GM12878 (cell line): ENCODE measurements around the gene DCAF7. TPM values are rescaled to one million over a fixed set of nuclear protein-coding genes. Genes with fewer than 3 reads are reported as not detected.

Experiments
- BCLAF1 ChIP-seq: fragments of 450-650 bp; IDR thresholded peaks from 2 replicates; pipeline ENCODE4 v1.6.1; 2017; ENCODE audit warnings: antibody characterized with exemption, mild to moderate bottlenecking, moderate library complexity
- CEBPB ChIP-seq, 2 experiments: fragments of 150-350 bp in 1 of 2; IDR thresholded peaks; 2 replicates each; pipeline ENCODE4 v1.6.1; 2012 to 2014; ENCODE audit warnings: low read depth in 2 of 2, low read length in 2 of 2, borderline replicate concordance in 1 of 2, inconsistent platforms in 1 of 2
- E2F8 ChIP-seq: fragments of 450-650 bp; IDR thresholded peaks from 2 replicates; pipeline ENCODE4 v1.6.1; 2018; ENCODE audit warnings: mild to moderate bottlenecking, low read depth, moderate library complexity; ENCODE audit not compliant: partially characterized antibody
- FOS ChIP-seq: IDR thresholded peaks from 3 replicates; pipeline ENCODE4 v1.6.1; 2011; ENCODE audit warnings: borderline replicate concordance; ENCODE audit not compliant: insufficient read length; ENCODE audit errors: extremely low read depth
- HCFC1 ChIP-seq: fragments of 150-350 bp; IDR thresholded peaks from 2 replicates; pipeline ENCODE4 v1.6.1; 2014; ENCODE audit warnings: low read length
- HDAC2 ChIP-seq: fragments of 200-600 bp; sonication (generic); IDR thresholded peaks from 2 replicates; pipeline ENCODE4 v1.6.1; 2017
- HDAC6 ChIP-seq: fragments of 200-600 bp; sonication (generic); IDR thresholded peaks from one replicate; pipeline ENCODE4 v1.8.0; 2017; ENCODE audit warnings: antibody characterized with exemption; ENCODE audit not compliant: unreplicated experiment
- MTA2 ChIP-seq: fragments of 450-650 bp; IDR thresholded peaks from 2 replicates; pipeline ENCODE4 v1.6.1; 2016; ENCODE audit warnings: low read depth, mild to moderate bottlenecking, moderate library complexity
- NR2F1 ChIP-seq: fragments of 450-650 bp; conservative IDR thresholded peaks from 2 replicates; pipeline ENCODE4 v1.6.1; 2017; ENCODE audit warnings: mild to moderate bottlenecking
- PML ChIP-seq: IDR thresholded peaks from 2 replicates; pipeline ENCODE4 v1.6.1; 2012; ENCODE audit warnings: low read length, inconsistent platforms
- POLR2A ChIP-seq: IDR thresholded peaks from 2 replicates; pipeline ENCODE4 v1.6.1; 2011; ENCODE audit warnings: low read depth, mild to moderate bottlenecking, low read length
- RAD51 ChIP-seq: fragments of 450-650 bp; IDR thresholded peaks from 2 replicates; pipeline ENCODE4 v1.6.1; 2016; ENCODE audit warnings: moderate library complexity, mild to moderate bottlenecking, inconsistent platforms
- RCOR1 ChIP-seq: conservative IDR thresholded peaks from 2 replicates; pipeline ENCODE4 v1.6.1; 2012; ENCODE audit warnings: low read depth, low read length, improper control_type of control experiment
- SMAD1 ChIP-seq: fragments of 450-650 bp; IDR thresholded peaks from 2 replicates; pipeline ENCODE4 v1.6.1; 2018; ENCODE audit warnings: mild to moderate bottlenecking, low read depth; ENCODE audit not compliant: partially characterized antibody
- SP1 ChIP-seq: IDR thresholded peaks from one replicate; pipeline ENCODE4 v1.6.1; 2011; ENCODE audit warnings: low read depth, low read length
- STAT1 ChIP-seq: fragments of 450-650 bp; conservative IDR thresholded peaks from 2 replicates; pipeline ENCODE4 v1.6.1; 2014; ENCODE audit warnings: antibody characterized with exemption, mild to moderate bottlenecking
- ZNF24 ChIP-seq: fragments of 450-650 bp; IDR thresholded peaks from 2 replicates; pipeline ENCODE4 v1.6.1; 2017; ENCODE audit warnings: antibody characterized with exemption, mild to moderate bottlenecking
- ZNF622 ChIP-seq: fragments of 450-650 bp; IDR thresholded peaks from 2 replicates; pipeline ENCODE4 v1.6.1; 2017; ENCODE audit warnings: mild to moderate bottlenecking, inconsistent platforms
- polyA plus RNA-seq, 11 experiments: library from polyadenylated mRNA; depleted of rRNA in 4 of 11; unstranded in 6 of 11; stranded (reverse) in 5 of 11; fragments of >200 nt; fragmentation: Nextera tagmentation in 4 of 11; fragmentation: Illumina TruSeq in 1 of 11; extraction: Ambion mirVana in 4 of 11; extraction: Trizol in 1 of 11; gene quantifications; 1 replicate in 1 of 11; 2 replicates in 10 of 11; pipeline versions ENCODE4 v1.2.1 to v1.2.3, GENCODE V29; 2011 to 2016; ENCODE audit warnings: inconsistent platforms in 2 of 11, missing spikeins in 2 of 11, low read depth in 1 of 11
- total RNA-seq, 4 experiments: library from RNA; depleted of rRNA in 3 of 4; stranded (reverse); fragments of >200 nt in 3 of 4; fragmentation: Illumina TruSeq in 1 of 4; extraction: Trizol in 1 of 4; gene quantifications; 2 replicates each; pipeline versions ENCODE4 v1.2.1 to v1.2.3, GENCODE V29; 2013 to 2021
- TF ChIP-seq, protein P1 (sequence below): IDR thresholded peaks from 2 replicates; pipeline ENCODE4 v1.6.1; 2011; ENCODE audit warnings: borderline replicate concordance, low read depth, mild to moderate bottlenecking, moderate library complexity, low read length; ENCODE audit not compliant: insufficient read depth, poor library complexity, severe bottlenecking
- TF ChIP-seq, protein P2 (sequence below): fragments of 450-650 bp; formaldehyde crosslinking; IDR thresholded peaks from 2 replicates; pipeline ENCODE4 v1.4.0; 2020; ENCODE audit warnings: mild to moderate bottlenecking, moderate library complexity

The DCAF7 gene
- total and polyA plus RNA-seq, 10 of the 15 experiments (the other 5 are each of a cell fraction or from before 2014, with no cell fraction given): 27.0 to 103 (median 54.5) TPM

DNA sequence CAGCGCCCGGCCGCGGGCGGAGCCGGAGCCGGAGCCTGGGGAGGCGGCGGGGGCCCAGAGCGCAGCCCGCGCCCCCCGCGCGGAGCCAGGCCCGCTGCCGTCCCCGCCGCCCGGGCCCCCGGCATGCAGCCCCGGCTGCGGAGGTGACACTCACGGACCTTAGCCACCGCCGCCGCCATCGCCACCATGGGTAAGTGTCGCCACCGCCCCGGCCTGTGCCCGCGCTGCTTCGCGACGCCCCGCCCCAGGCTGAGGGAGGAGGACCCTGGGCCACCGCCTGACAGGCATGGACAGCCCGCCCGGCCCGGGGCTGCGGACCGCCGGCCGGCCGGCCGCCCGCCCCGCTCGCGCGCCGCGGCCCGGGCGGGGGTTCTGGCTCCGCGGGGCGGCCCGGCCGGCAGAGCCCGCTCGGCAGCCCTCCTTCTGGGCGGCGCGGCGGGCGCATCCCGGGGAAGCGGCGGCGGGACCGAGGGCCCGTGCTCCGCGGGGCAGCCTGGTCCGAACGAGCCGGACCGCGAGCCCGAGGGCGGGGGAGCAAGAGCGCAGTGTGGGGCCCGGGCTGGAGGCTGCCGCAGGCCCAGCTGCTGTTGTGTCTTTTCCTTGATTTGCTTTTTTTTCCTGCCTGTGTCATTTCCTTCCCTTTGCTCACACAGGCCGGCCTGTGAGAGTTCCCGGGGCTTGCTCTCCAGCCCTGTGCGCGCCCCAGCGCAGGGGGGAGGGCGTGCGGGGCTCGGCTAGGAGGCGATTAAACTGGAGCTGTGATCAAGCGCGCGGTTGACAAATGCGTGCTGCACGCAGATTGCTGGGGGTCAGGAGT is 72.5 kb downstream of the DCAF7 start (continued):
- TF ChIP-seq CEBPB (IDR thresholded peaks at IDR 0.05; ENCODE audit: borderline replicate concordance in 1 of 2, low read depth in 2 of 2, low read length in 2 of 2): no peak
- TF ChIP-seq ZNF622: no peak
- TF ChIP-seq ZNF24: no peak
- TF ChIP-seq, protein P1, sequence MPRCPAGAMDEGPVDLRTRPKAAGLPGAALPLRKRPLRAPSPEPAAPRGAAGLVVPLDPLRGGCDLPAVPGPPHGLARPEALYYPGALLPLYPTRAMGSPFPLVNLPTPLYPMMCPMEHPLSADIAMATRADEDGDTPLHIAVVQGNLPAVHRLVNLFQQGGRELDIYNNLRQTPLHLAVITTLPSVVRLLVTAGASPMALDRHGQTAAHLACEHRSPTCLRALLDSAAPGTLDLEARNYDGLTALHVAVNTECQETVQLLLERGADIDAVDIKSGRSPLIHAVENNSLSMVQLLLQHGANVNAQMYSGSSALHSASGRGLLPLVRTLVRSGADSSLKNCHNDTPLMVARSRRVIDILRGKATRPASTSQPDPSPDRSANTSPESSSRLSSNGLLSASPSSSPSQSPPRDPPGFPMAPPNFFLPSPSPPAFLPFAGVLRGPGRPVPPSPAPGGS: no peak
- TF ChIP-seq NR2F1: peak; percentile 30; the same call in 1 of the 2 replicates
- TF ChIP-seq, protein P2, sequence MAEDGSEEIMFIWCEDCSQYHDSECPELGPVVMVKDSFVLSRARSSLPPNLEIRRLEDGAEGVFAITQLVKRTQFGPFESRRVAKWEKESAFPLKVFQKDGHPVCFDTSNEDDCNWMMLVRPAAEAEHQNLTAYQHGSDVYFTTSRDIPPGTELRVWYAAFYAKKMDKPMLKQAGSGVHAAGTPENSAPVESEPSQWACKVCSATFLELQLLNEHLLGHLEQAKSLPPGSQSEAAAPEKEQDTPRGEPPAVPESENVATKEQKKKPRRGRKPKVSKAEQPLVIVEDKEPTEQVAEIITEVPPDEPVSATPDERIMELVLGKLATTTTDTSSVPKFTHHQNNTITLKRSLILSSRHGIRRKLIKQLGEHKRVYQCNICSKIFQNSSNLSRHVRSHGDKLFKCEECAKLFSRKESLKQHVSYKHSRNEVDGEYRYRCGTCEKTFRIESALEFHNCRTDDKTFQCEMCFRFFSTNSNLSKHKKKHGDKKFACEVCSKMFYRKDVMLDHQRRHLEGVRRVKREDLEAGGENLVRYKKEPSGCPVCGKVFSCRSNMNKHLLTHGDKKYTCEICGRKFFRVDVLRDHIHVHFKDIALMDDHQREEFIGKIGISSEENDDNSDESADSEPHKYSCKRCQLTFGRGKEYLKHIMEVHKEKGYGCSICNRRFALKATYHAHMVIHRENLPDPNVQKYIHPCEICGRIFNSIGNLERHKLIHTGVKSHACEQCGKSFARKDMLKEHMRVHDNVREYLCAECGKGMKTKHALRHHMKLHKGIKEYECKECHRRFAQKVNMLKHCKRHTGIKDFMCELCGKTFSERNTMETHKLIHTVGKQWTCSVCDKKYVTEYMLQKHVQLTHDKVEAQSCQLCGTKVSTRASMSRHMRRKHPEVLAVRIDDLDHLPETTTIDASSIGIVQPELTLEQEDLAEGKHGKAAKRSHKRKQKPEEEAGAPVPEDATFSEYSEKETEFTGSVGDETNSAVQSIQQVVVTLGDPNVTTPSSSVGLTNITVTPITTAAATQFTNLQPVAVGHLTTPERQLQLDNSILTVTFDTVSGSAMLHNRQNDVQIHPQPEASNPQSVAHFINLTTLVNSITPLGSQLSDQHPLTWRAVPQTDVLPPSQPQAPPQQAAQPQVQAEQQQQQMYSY (CRISPR knock-in tag): no peak
- TF ChIP-seq E2F8: no peak
- TF ChIP-seq RCOR1: no peak
- TF ChIP-seq SP1: no peak
- no peak for TF ChIP-seq HCFC1
- TF ChIP-seq SMAD1: no peak
- TF ChIP-seq BCLAF1: no peak
- TF ChIP-seq HDAC6: no peak
- TF ChIP-seq FOS: no peak
- no peak for TF ChIP-seq MTA2
- TF ChIP-seq STAT1: no peak
- TF ChIP-seq PML: no peak
- TF ChIP-seq POLR2A: peak; percentile 46; the same call in 1 of the 2 replicates
- no peak for TF ChIP-seq HDAC2
- TF ChIP-seq RAD51: no peak
